GM23338 (cell line): Measurements from ENCODE around the gene LMOD1. TPM values are rescaled to one million over a fixed set of nuclear protein-coding genes. Genes with fewer than 3 reads are reported as not detected.

Experiments used
- ATAC-seq: fragments of 200-7000 bp; cut with Tn5 transposase; 3 replicates; pipeline ENCODE4 v1.9.1; 2020
- DNase-seq: peaks from one replicate; pipeline ENCODE4 v3.0.0-alpha.2; 2015; ENCODE audit warnings: low spot score
- H2AFZ ChIP-seq: fragments of 200-600 bp; sonication (generic); 2 replicates; pipeline ENCODE4 v1.8.0; 2016; ENCODE audit warnings: antibody characterized with exemption, mild to moderate bottlenecking, moderate library complexity
- H3F3A ChIP-seq: fragments of 200-600 bp; sonication (generic); replicated peaks from 2 replicates; pipeline ENCODE4 v1.8.0; 2017; ENCODE audit warnings: antibody characterized with exemption, mixed run types, low read depth
- H3K27ac ChIP-seq: fragments of 200-600 bp; sonication (generic); 2 replicates; pipeline ENCODE4 v1.6.1; 2016; ENCODE audit warnings: low read depth
- H3K27me3 ChIP-seq: fragments of 200-600 bp; sonication (generic); 2 replicates; pipeline ENCODE4 v1.8.0; 2016; ENCODE audit warnings: mild to moderate bottlenecking, mixed run types, moderate library complexity; ENCODE audit not compliant: insufficient read depth
- H3K36me3 ChIP-seq: fragments of 200-600 bp; sonication (generic); 2 replicates; pipeline ENCODE4 v1.8.0; 2016; ENCODE audit warnings: mild to moderate bottlenecking; ENCODE audit not compliant: insufficient read depth
- H3K4me1 ChIP-seq: fragments of 200-600 bp; sonication (generic); 2 replicates; pipeline ENCODE4 v1.8.0; 2016; ENCODE audit warnings: mild to moderate bottlenecking, moderate library complexity; ENCODE audit not compliant: insufficient read depth
- H3K4me2 ChIP-seq: fragments of 200-600 bp; sonication (generic); 2 replicates; pipeline ENCODE4 v1.7.1; 2017; ENCODE audit warnings: mixed run types
- H3K4me3 ChIP-seq: fragments of 200-600 bp; sonication (generic); 2 replicates; pipeline ENCODE4 v1.6.1; 2016; ENCODE audit warnings: mixed run types
- H3K79me2 ChIP-seq: fragments of 200-600 bp; sonication (generic); replicated peaks from 2 replicates; pipeline ENCODE4 v1.8.0; 2017; ENCODE audit warnings: mild to moderate bottlenecking; ENCODE audit not compliant: insufficient read depth
- H3K9me2 ChIP-seq: fragments of 200-600 bp; sonication (generic); 2 replicates; pipeline ENCODE4 v1.8.0; 2017; ENCODE audit not compliant: insufficient read depth
- H4K20me1 ChIP-seq: fragments of 200-600 bp; sonication (generic); replicated peaks from 2 replicates; pipeline ENCODE4 v1.8.0; 2017; ENCODE audit warnings: mild to moderate bottlenecking; ENCODE audit not compliant: insufficient read depth
- H3K27ac Mint-ChIP-seq: 2 replicates; pipeline ENCODE4 v1.8.0; 2020; ENCODE audit warnings: inconsistent platforms, mild to moderate bottlenecking, moderate library complexity, mixed read lengths
- H3K27me3 Mint-ChIP-seq: 3 replicates; pipeline ENCODE4 v1.8.0; 2022; ENCODE audit warnings: low read depth, mild to moderate bottlenecking, moderate library complexity, mixed read lengths, inconsistent platforms; ENCODE audit not compliant: insufficient read depth, poor library complexity
- H3K36me3 Mint-ChIP-seq: 3 replicates; pipeline ENCODE4 v1.8.0; 2021; ENCODE audit warnings: low read depth, mild to moderate bottlenecking, inconsistent platforms, moderate library complexity, mixed read lengths
- H3K4me1 Mint-ChIP-seq: 3 replicates; pipeline ENCODE4 v1.8.0; 2020; ENCODE audit warnings: mild to moderate bottlenecking, inconsistent platforms, mixed read lengths
- H3K4me3 Mint-ChIP-seq: 3 replicates; pipeline ENCODE4 v1.8.0; 2021; ENCODE audit warnings: moderate library complexity, mild to moderate bottlenecking, inconsistent platforms, mixed read lengths
- H3K9me3 Mint-ChIP-seq: 3 replicates; pipeline ENCODE4 v1.8.0; 2020; ENCODE audit warnings: moderate library complexity, mild to moderate bottlenecking, inconsistent platforms, mixed read lengths
- EZH2 ChIP-seq: fragments of 200-600 bp; sonication (generic); IDR thresholded peaks from one replicate; pipeline ENCODE4 v1.8.0; 2017; ENCODE audit warnings: antibody characterized with exemption, mild to moderate bottlenecking, low read depth; ENCODE audit not compliant: unreplicated experiment
- EZH2phosphoT487 ChIP-seq: fragments of 200-600 bp; sonication (generic); IDR thresholded peaks from one replicate; pipeline ENCODE4 v1.8.1; 2018; ENCODE audit warnings: antibody characterized with exemption; ENCODE audit not compliant: unreplicated experiment
- NANOG ChIP-seq: IDR thresholded peaks from 2 replicates; pipeline ENCODE4 v1.6.1; 2016; ENCODE audit warnings: antibody characterized with exemption, borderline replicate concordance
- POLR2AphosphoS5 ChIP-seq: IDR thresholded peaks from 2 replicates; pipeline ENCODE4 v1.6.1; 2016; ENCODE audit warnings: antibody characterized with exemption, low read depth
- ZNF114 ChIP-seq: fragments of 250-450 bp; sonication (Bioruptor Pico); IDR thresholded peaks from 2 replicates; pipeline ENCODE4 v1.5.0; 2020; ENCODE audit warnings: mild to moderate bottlenecking, moderate library complexity
- polyA plus RNA-seq: library from polyadenylated mRNA; unstranded; fragments of >200 nt; fragmentation: Nextera tagmentation; extraction: Ambion mirVana; gene quantifications from 2 replicates; pipeline ENCODE4 v1.2.1, GENCODE V29; 2016
- total RNA-seq: library from RNA; depleted of rRNA; stranded (reverse); fragments of >200 nt; shearing (Covaris generic); gene quantifications from 2 replicates; pipeline ENCODE4 v1.2.3, GENCODE V29; 2014
- TF ChIP-seq, protein P1 (sequence below): IDR thresholded peaks from one replicate; pipeline ENCODE4 v1.6.1; 2018; ENCODE audit warnings: antibody characterized with exemption; ENCODE audit not compliant: unreplicated experiment

LMOD1 gene
- total and polyA plus RNA-seq, 2 experiments from 2014 or later: 0.74 to 1.7 TPM

DNA sequence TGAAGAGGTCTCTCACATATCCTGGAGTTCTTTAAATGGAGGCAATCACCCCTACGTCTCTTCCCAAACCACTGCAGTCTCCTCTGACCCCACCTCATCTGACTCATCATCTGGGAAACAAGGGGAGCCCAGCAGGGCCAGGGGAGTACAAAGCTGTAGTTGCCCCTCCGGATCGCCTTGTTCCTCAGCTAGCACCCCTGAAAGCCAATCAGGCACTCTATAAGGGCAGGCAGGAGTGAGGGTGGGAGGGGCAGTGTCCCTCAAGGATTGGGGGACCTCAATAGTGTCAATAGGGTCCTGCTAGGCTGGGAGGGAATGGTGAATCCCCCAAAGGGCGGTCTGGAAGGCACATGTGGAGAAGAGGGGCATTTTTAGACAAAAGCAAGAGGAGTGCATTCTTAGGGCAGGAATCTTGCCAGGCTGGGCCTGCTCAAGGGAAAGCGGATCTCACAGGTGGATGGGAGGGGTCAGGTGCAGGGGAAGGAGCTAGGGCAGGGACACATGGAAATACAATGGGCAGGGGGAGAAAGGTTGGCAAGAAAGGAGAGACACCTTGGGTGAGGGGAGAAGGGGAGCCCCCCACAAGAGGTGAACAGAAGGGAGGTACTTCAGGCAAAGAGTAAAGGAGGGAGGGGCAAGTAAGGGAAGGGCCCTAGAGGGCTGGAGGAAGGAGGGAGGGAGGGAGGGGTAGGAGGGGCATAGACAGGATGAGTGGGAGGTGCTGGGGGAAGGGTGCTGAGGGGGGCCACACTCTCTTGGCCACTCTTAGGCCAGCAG lies 51.8 kb downstream of the LMOD1 start (continued):
- TF ChIP-seq, protein P1, sequence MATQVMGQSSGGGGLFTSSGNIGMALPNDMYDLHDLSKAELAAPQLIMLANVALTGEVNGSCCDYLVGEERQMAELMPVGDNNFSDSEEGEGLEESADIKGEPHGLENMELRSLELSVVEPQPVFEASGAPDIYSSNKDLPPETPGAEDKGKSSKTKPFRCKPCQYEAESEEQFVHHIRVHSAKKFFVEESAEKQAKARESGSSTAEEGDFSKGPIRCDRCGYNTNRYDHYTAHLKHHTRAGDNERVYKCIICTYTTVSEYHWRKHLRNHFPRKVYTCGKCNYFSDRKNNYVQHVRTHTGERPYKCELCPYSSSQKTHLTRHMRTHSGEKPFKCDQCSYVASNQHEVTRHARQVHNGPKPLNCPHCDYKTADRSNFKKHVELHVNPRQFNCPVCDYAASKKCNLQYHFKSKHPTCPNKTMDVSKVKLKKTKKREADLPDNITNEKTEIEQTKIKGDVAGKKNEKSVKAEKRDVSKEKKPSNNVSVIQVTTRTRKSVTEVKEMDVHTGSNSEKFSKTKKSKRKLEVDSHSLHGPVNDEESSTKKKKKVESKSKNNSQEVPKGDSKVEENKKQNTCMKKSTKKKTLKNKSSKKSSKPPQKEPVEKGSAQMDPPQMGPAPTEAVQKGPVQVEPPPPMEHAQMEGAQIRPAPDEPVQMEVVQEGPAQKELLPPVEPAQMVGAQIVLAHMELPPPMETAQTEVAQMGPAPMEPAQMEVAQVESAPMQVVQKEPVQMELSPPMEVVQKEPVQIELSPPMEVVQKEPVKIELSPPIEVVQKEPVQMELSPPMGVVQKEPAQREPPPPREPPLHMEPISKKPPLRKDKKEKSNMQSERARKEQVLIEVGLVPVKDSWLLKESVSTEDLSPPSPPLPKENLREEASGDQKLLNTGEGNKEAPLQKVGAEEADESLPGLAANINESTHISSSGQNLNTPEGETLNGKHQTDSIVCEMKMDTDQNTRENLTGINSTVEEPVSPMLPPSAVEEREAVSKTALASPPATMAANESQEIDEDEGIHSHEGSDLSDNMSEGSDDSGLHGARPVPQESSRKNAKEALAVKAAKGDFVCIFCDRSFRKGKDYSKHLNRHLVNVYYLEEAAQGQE: no peak
- TF ChIP-seq POLR2AphosphoS5: no peak
- no peak for TF ChIP-seq ZNF114 (CRISPR knock-in tag)
- TF ChIP-seq EZH2phosphoT487: no peak

DNA sequence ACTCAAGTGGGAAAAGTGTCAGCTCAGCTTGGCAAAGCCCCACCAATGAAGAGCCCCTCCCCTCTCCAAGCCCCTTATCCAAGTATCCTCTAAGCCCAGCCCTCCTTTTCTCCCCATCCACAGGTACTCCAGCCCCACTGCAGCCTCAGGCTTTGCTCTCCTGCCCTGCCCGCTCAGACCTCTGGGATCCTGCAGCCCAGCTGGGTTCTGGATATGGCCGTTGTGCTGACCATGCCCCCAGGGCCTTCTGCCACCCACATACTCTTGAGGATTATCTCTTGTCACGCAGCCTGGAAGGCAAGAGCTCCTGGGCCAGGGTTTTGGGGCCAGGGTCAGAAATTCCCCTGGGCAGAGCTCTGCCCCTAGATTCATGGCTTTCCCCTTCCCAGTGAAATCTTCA lies 52.9 kb downstream of the LMOD1 start:
- Mint-ChIP-seq H3K36me3 (no peaks in the 10 kb centered on the region), H3K27me3 (peaks cover 18% of the 10 kb centered on the region), H3K4me3 (no peak overlapping the region; the same call in 2 of the 3 replicates), H3K27ac (no peak overlapping the region; the same call in 1 of the 2 replicates), H3K4me1 (peaks cover 40% of the 10 kb centered on the region), H3K9me3 (no peaks in the 10 kb centered on the region)
- TF ChIP-seq EZH2: no peak
- ATAC-seq: no peak
- no peak for DNase-seq
- H3K36me3 ChIP-seq: no peaks in the 10 kb centered on the region
- no peaks in the 10 kb centered on the region for H3K9me2 ChIP-seq
- no peak overlapping the region for H3K27ac ChIP-seq
- no peak overlapping the region for H3K4me3 ChIP-seq
- no peaks in the 10 kb centered on the region for H3F3A ChIP-seq
- H3K79me2 ChIP-seq: no peaks in the 10 kb centered on the region
- peaks cover 16% of the 10 kb centered on the region for H3K27me3 ChIP-seq
- H3K4me2 ChIP-seq: no peak overlapping the region
- H2AFZ ChIP-seq: no peak overlapping the region
- H4K20me1 ChIP-seq: no peaks in the 10 kb centered on the region
- peaks cover 16% of the 10 kb centered on the region for H3K4me1 ChIP-seq

DNA sequence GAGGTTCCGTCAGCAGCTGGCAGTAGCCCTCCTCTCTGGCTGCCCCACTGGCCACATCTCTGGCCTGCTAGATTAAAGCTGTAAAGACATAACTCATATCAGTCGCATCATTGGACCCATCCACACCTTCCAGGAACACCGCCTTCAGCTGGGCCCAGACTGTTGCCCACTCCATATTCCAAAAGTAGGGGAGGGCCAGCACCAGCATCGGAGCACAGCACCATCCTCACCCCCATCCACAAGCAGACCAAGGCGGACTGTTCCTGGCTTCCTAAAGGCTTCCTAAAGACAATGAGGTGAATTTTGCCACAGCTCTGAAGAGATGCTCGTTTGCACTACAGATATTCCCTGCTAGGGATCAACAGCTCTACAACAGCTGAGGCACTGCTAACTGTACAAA lies 54.1 kb downstream of the LMOD1 start:
- Histone ChIP-seq H3F3A (0 out of 2 replicates have a peak, but pooled peaks cover 4% of the 10 kb centered on the region), H3K9me2 (no peaks in the 10 kb centered on the region), H3K4me2 (no peak overlapping the region), H3K36me3 (no peaks in the 10 kb centered on the region), H4K20me1 (no peaks in the 10 kb centered on the region), H3K27me3 (peaks cover 26% of the 10 kb centered on the region), H3K27ac (no peak overlapping the region), H2AFZ (no peak overlapping the region), H3K79me2 (no peaks in the 10 kb centered on the region), H3K4me3 (no peak overlapping the region), H3K4me1 (peaks cover 16% of the 10 kb centered on the region)
- peaks cover 21% of the 10 kb centered on the region for H3K27me3 Mint-ChIP-seq
- no peaks in the 10 kb centered on the region; the same call in 2 of the 3 replicates for H3K9me3 Mint-ChIP-seq
- TF ChIP-seq EZH2 (no peak), POLR2AphosphoS5 (no peak), NANOG (no peak)
- TF ChIP-seq, protein P1: no peak
- no peak for ATAC-seq
- no peak overlapping the region for H3K4me3 Mint-ChIP-seq
- H3K4me1 Mint-ChIP-seq: peaks cover 40% of the 10 kb centered on the region
- no peaks in the 10 kb centered on the region for H3K36me3 Mint-ChIP-seq
- H3K27ac Mint-ChIP-seq: peak overlapping the region; percentile 54; the same call in 1 of the 2 replicates
- DNase-seq: no peak
